Adrenal gland (tissue), 5 donors: Measurements from ENCODE around the gene SH2D5.

Experiments used
- POLR2A ChIP-seq, 2 donors: fragments of 450-650 bp; IDR thresholded peaks; one replicate each; pipeline ENCODE4 v1.6.1; 2017; ENCODE audit warnings: antibody characterized with exemption in 2 of 2, mild to moderate bottlenecking in 2 of 2, moderate library complexity in 1 of 2
- TF ChIP-seq, protein P1 (sequence below), 6 experiments: fragments of 450-650 bp in 4 of 6; fragments of 200-600 bp in 2 of 6; sonication (generic) in 1 of 6; IDR thresholded peaks; 1 replicate in 5 of 6; 2 replicates in 1 of 6; pipeline versions ENCODE4 v1.5.1 to v1.8.0; 2016 to 2021; ENCODE audit warnings: antibody characterized with exemption in 6 of 6, mild to moderate bottlenecking in 2 of 6, moderate library complexity in 1 of 6
- donor health status: DM: no; HTN: no; CAD: no.

DNA sequence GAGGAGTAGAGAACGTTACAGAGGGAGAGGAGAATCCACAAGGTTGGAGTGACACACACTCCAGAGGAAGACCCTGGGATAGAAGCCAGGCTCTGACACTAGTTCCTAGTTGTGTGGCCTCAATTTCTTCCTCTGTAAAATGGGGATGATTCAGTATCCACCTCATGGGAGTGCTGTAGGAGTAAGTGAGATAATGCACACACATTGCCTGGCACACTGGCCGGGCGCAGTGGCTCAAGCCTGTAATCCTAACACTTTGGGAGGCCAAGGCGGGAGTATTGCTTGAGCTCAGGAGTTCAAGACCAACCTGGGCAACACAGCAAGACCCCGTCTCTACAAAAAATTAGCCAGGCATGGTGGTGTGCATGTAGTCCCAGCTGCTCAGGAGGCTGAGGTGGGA is 23.6 kb downstream of the SH2D5 start:
- TF ChIP-seq POLR2A (IDR thresholded peaks at IDR 0.05) = no peak
- TF ChIP-seq, protein P1, sequence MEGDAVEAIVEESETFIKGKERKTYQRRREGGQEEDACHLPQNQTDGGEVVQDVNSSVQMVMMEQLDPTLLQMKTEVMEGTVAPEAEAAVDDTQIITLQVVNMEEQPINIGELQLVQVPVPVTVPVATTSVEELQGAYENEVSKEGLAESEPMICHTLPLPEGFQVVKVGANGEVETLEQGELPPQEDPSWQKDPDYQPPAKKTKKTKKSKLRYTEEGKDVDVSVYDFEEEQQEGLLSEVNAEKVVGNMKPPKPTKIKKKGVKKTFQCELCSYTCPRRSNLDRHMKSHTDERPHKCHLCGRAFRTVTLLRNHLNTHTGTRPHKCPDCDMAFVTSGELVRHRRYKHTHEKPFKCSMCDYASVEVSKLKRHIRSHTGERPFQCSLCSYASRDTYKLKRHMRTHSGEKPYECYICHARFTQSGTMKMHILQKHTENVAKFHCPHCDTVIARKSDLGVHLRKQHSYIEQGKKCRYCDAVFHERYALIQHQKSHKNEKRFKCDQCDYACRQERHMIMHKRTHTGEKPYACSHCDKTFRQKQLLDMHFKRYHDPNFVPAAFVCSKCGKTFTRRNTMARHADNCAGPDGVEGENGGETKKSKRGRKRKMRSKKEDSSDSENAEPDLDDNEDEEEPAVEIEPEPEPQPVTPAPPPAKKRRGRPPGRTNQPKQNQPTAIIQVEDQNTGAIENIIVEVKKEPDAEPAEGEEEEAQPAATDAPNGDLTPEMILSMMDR (IDR thresholded peaks at IDR 0.05) = no peak
